ENCODE data around the gene CASKIN2. TPM values are rescaled to one million over a fixed set of nuclear protein-coding genes. Genes with fewer than 3 reads are reported as not detected.

Gene CASKIN2
- total RNA-seq, 3 donors from 2014 or later: 27.8 to 44.5 (median 33.8) TPM

- intact Hi-C loops (cut with DNase I, micrococcal nuclease): no loop called here
- no peak for TF ChIP-seq CTCF (IDR thresholded peaks at IDR 0.05)
- Histone ChIP-seq H3K9me3 (no peaks in the 10 kb centered on the region), H3K4me1 (ENCODE audit: low read depth) (peaks cover 7% of the 10 kb centered on the region), H3K36me3 (ENCODE audit: low read depth) (no peaks in the 10 kb centered on the region), H3K4me3 (no peak overlapping the region)
- no peak for ATAC-seq
- peak in 1 of 3 donors; percentile 34 for DNase-seq
Observed at GRCh38 chr17:75493476-75494129, 21.7 kb downstream of the CASKIN2 start.

- intact Hi-C loops (cut with DNase I, micrococcal nuclease): no loop called here
- peaks cover 7% of the 10 kb centered on the region for H3K4me1 ChIP-seq (ENCODE audit: low read depth)
- ATAC-seq (no peak), DNase-seq (peak in 1 of 3 donors; percentile 50)
- no peak for TF ChIP-seq CTCF (IDR thresholded peaks at IDR 0.05)
- H3K9me3 ChIP-seq: no peaks in the 10 kb centered on the region
- H3K4me3 ChIP-seq: no peak overlapping the region
- H3K36me3 ChIP-seq (ENCODE audit: low read depth): no peaks in the 10 kb centered on the region
Observed at GRCh38 chr17:75492555-75493168, 22.7 kb downstream of the CASKIN2 start.

GRCh38 chr17:75491680-75492079, 23.7 kb downstream of the CASKIN2 start:
- no peaks in the 10 kb centered on the region for H3K9me3 ChIP-seq
- no peaks in the 10 kb centered on the region for H3K36me3 ChIP-seq (ENCODE audit: low read depth)
- H3K4me3 ChIP-seq: no peak overlapping the region
- no peak for TF ChIP-seq CTCF (IDR thresholded peaks at IDR 0.05)
- intact Hi-C loops (cut with DNase I, micrococcal nuclease): no loop called here
- DNase-seq (no peak), ATAC-seq (no peak)
- peaks cover 7% of the 10 kb centered on the region for H3K4me1 ChIP-seq (ENCODE audit: low read depth)

- H3K36me3 ChIP-seq (ENCODE audit: low read depth): no peaks in the 10 kb centered on the region
- H3K9me3 ChIP-seq: no peaks in the 10 kb centered on the region
Observed at GRCh38 chr17:75490953-75491649, 24.2 kb downstream of the CASKIN2 start.

More at GRCh38 chr17:75490953-75491649, 24.2 kb downstream of the CASKIN2 start:
- no peak for ATAC-seq
- intact Hi-C loops (cut with DNase I, micrococcal nuclease): no loop called here
- TF ChIP-seq CTCF (IDR thresholded peaks at IDR 0.05): no peak
- Histone ChIP-seq H3K4me3 (no peak overlapping the region), H3K4me1 (ENCODE audit: low read depth) (peaks cover 7% of the 10 kb centered on the region)
- DNase-seq: peak in 1 of 3 donors; percentile 45
